NCI-H526 treated with DMSO at 0.1 percent for 48 hours (cell line): ENCODE measurements around the gene CASS4.
"Not testable (repeated sequence)": the region's sequence is repeated elsewhere in the genome, so short reads cannot be mapped to it uniquely, and the experiment has no call there.

Source experiments
- DNase-seq: peaks from one replicate; lab custom pipeline; 2025; lab: John Stamatoyannopoulos, UW

The CASS4 gene

GRCh38 chr20:56411759-56412472 is at the start of gene CASS4:
Gene CASS4 (plus strand): TSS chr20:56412260. CDS start chr20:56412459, 199 bp downstream.
- no peak for DNase-seq

DNA sequence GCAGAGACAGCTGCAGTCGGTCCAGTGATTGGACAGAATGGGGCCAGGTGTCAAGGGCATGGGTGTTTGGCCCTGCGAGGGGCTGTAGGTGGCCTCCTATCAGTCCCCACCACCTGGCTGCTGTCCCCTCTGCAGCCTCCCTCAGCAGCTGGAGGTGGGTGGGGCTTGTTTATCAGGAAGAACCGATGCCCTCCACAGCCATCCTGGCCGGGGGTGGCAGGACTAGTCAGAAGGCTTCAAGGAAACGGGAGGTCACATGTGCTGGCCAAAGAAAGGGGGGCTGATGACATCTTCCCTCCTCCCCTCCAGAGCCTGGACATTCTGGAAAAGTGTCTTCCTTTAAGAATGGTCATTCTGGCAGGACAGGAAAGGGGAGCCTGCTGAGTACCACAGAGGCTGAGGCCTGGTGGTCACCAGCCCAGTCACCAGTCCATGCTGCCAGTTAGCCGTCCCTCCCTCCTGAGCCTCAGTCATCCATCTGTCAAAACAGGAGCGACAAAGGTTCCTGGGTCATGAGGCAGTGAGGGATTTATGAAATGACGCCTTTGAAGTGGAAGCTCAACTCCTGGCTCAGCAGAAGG is 49.1 kb upstream of the CASS4 start:
- no peak for DNase-seq

DNA sequence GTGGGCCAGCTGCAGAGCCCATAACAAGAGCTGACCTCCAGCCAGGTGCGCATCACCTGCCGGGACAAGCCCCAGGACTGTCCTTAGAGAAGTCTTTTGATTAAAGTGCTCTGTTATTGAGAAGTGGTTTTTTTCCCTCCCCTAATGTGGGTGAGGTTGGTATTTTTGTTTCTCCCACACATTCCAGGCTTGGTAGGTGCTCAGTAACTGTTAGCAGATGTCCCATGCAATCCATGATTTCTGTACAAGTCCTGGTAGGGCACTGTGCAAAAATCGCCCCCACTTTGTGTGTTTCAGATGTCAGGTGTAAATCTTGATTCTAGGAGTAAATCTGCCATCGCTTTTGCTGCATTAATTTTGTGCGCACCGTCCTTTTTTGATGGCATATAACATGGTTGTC is 48.6 kb upstream of the CASS4 start:
- DNase-seq: no peak

DNA sequence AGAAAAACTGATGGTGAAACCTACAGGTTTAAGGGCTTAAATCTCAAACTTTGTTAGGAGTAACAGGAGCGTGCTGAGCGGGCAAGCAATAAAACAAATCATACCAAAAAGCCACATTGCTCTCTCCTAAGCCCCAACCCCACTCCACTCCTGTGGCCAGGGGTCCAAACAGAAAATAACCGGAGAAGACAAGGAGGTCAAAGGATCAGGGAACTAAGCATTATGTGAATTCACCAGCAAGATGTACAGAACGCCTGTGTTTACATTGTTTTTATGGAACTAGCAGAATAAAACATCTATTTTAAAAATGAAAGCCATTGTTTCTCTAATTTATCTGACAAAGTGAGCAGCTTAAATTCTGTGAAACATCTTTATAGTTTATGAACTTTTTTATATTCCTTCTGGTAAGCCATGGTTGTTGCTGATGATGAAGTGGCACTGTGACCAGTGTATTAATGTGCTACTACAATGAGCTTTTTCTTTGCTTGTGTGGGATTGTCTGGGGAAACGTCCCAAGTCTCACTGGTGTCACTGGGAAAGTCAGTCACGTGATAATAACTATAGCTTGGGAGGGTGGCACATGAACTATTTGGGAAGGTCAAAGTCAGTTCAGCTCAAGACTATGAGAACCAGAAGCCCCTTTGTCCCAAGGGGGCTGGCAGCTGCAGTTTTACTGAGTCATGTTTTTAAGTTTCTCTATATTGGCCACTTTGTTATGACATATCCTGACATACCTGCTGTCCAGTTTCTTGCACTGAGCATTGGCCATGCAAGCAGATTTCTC is 43.5 kb upstream of the CASS4 start:
- DNase-seq: no peak

DNA sequence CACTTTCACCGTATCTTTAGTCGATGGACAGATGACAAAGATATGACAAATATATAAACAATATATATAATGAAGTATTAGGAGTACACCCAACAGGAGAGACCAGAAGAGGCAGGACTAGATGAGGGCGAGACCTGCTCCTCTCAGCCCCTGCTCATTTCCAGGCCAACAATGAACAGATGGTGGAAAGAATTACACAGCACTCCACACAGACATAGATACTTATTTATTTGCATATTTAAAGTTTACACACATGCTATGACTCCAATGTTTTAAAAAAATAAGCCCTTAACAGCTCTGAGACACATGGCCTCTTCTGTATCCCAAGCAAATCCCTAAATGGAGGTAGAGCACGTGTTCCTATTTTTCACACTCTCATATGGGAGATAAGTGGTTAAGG is 42.9 kb upstream of the CASS4 start:
- DNase-seq: no peak

DNA sequence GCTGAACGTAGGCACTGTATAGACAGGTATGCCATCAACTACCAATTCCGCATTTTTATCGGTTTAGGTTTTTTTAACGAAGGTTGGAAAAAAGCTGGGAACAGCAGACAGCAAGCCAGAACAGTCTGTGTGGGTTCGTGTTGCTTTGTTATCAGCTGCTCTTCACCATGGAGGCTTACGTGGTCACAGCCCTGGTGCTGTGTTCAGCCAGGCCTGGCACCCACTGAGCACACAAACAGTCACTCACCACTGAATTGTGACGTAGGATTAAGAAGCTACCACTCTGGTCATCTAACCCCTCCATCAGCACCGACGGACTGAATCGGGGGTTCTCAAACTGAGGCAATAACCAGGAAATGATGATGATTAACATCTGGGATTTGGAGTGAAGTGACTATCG is 40.1 kb upstream of the CASS4 start:
- DNase-seq: no peak

DNA sequence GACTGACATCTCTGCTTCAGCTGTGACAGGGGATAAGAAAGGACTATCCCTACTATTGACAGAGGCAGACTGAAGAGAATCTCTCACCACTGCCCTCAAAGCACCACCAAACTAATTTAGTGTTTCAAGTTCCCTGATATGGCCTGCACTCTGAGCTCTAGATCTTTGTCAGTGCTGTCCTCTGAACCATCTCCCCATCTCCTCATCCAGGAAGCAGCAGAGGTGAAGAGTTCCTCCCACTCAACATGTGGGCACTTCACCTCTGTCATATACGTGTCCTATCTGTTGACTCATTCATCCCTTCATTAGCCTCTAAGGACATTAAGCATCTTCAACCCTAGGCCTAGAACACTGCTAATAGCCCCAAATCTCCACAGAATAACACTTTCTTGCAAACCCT is 39.2 kb upstream of the CASS4 start:
- DNase-seq: no peak

- DNase-seq: no peak
Measured at GRCh38 chr20:56373942-56374341, 38.1 kb upstream of the CASS4 start.

- DNase-seq: no peak
Measured at GRCh38 chr20:56376331-56376730, 35.7 kb upstream of the CASS4 start.

GRCh38 chr20:56378386-56378785 is 33.7 kb upstream of the CASS4 start:
- DNase-seq: no peak

DNA sequence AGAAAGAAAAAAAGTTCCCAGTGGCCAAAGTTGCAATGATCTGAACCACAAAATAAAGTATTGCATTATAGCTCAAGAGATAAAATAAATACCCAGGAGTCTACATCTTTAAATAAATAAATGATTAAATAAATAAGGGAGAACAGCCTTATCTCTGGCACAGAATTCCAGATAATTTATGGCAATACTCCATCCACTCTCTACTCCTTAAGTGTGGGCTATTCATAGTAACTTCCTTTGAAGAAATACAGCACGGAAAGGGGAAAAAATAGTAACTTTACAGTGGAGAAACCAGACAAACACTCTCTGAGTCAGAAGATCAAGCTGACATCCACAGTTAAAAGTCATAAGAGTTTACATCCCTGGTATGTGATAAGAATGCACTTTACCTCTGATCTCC is 31.7 kb upstream of the CASS4 start:
- DNase-seq: no peak

DNA sequence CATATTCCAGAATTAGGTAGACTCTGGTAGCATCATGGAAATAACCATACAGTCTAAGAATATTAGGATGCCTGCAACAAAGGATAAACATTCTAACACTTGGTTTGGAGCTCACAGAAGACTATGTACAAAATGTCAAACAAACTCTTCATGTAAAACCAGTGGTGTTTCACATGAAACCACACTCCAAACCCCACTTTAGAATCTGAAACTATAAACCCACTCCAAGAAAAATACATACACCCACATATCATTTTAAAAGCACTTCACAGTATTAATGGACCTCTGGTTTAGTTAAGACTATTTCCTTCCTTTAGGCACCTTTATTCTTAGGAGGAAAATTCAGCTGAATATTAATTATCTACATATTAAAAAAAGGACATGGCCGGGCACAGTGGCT is 30.6 kb upstream of the CASS4 start:
- no peak for DNase-seq

- DNase-seq: no peak
Measured at GRCh38 chr20:56382696-56383095, 29.4 kb upstream of the CASS4 start.

- no peak for DNase-seq
Measured at GRCh38 chr20:56383334-56383733, 28.7 kb upstream of the CASS4 start.

DNA sequence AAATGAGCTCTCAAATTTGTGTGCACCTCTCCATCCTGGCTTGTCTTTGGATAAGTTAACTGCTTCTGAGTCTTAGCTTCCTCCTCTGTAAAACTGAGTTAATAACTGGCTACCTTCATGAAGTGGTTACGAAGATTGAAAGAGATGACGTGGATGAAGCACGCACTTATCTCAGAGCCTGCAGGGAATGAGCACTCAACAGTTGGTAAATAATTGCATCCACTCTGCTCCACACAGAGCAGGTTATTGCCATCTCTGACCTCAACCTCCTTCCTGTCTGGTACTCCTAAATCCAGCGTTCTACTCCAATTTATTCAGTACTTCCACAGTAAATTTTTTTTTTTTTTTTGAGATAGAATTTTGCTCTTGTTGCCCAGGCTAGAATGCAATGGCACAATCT is 26.9 kb upstream of the CASS4 start:
- DNase-seq: no peak

- DNase-seq: no peak
Measured at GRCh38 chr20:56386219-56386618, 25.8 kb upstream of the CASS4 start.

GRCh38 chr20:56388882-56389281 is 23.2 kb upstream of the CASS4 start:
- DNase-seq: no peak

DNA sequence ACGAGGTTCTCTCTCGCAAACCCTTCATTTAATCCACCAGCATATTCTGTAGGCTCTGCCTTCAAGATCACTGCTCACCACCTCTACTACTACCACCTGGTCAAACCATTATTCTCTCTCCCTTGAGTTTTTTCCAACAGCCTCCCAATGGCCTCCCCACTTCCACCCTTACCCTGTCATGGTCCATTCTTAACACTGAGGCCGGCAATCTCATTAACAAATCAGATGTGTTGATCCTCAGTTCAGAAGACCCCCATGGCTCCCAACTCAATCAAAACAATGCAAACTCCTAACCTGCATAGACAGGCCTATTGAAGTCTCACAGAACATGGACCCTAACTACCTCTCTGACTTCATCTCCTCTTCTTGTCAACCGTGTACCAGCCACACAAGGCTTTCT is 22.3 kb upstream of the CASS4 start:
- DNase-seq: no peak

GRCh38 chr20:56390396-56390795 is 21.7 kb upstream of the CASS4 start:
- DNase-seq: not testable (repeated sequence)

DNA sequence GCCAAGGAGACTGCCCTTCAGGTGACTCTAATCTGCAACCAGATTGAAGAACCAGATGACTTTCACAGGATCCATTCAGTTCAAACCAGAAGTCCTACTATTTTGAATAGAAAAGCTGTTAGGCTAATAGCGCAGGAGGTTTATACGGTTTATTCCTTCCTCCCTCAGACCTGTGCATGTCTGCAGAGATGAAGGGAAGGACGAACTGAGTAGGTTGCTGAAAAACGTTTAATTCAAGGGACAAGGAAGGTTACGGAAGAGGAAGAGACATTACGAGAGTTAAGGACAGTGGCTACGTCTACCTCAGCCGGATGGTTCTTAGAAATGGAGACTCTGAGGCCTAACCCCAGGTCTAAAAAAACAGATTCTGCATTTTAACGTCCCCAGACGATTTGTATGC is 21.0 kb upstream of the CASS4 start:
- DNase-seq: no peak

- no peak for DNase-seq
Measured at GRCh38 chr20:56391596-56392131, 20.4 kb upstream of the CASS4 start.

DNA sequence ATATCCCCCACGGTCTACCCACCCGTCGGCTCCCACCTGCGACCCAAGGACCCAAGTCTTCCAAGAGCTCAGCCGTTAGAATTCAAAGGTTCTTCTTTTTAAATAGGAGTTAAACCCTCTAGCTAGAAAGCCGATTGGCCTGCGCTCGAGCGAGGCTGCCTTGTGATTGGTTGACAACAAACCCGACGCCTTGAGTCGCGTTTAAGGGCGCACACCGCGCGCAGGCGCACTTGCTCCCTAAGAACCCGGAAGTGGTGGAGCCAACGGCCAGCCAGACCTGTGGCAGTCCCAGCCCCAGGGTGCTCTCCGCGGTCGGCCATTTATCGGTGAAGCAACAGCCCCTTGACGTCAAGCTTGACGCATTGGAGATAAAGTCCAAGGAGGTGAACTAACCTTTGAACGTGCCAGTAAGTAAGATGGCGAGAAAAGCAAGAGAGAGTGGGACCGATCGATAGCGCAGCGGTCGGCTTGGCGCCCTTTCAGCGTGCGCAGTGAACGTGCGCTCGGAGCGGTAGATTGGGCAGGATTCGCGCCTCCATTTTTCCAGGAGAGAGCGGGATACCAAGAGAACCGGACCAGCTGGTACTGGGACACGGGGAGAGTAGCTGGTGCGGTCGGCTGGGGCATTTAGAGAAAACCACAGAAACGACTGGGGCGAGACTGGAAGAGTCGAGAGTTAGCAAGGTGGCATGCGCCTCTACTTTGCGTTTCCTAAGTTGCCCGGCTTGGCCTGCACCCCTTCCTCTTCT is 19.8 kb upstream of the CASS4 start, which contains the start of the genes AURKA and CSTF1:
Gene AURKA, minus strand, starts transcription at position 84 of the 749 bp plus-strand sequence. CDS start 4,018 bp downstream, outside the sequence.
Gene CSTF1, plus strand, starts transcription at position 514 of the 749 bp plus-strand sequence. CDS start 2,908 bp downstream, outside the sequence.
- peak; percentile 97 for DNase-seq
